Esophagus (tissue), 2 donors: Measurements from ENCODE around the gene PLBD2. TPM values are rescaled to one million over a fixed set of nuclear protein-coding genes. Genes with fewer than 3 reads are reported as not detected.

ENCODE experiments used
- H3K27ac ChIP-seq, 2 donors: one replicate each; pipeline ENCODE4 v1.5.1; 2013; ENCODE audit warnings: low read depth in 2 of 2, mild to moderate bottlenecking in 2 of 2, inconsistent platforms in 1 of 2, low read length in 1 of 2, moderate library complexity in 1 of 2
- H3K27me3 ChIP-seq, 2 donors: one replicate each; pipeline ENCODE4 v1.6.1; 2013; ENCODE audit warnings: low read length in 2 of 2, control low read depth in 1 of 2, mild to moderate bottlenecking in 1 of 2; ENCODE audit not compliant: insufficient read depth in 2 of 2, control insufficient read depth in 1 of 2
- H3K36me3 ChIP-seq, 2 donors: one replicate each; pipeline ENCODE4 v1.6.1; 2013; ENCODE audit warnings: low read length in 1 of 2; ENCODE audit not compliant: control insufficient read depth in 2 of 2, insufficient read depth in 2 of 2
- H3K4me1 ChIP-seq, 2 donors: one replicate each; pipeline ENCODE4 v1.6.1; 2013; ENCODE audit warnings: low read length in 1 of 2; ENCODE audit not compliant: control insufficient read depth in 2 of 2, insufficient read depth in 2 of 2
- H3K4me3 ChIP-seq, 2 donors: one replicate each; pipeline ENCODE4 v1.5.1; 2013; ENCODE audit warnings: low read length in 2 of 2, mild to moderate bottlenecking in 2 of 2, low read depth in 1 of 2, moderate library complexity in 1 of 2
- H3K9me3 ChIP-seq, 2 donors: one replicate each; pipeline ENCODE4 v1.6.1; 2013; ENCODE audit warnings: mild to moderate bottlenecking in 2 of 2, low read depth in 1 of 2, low read length in 1 of 2, moderate library complexity in 1 of 2; ENCODE audit not compliant: control insufficient read depth in 2 of 2, insufficient read depth in 1 of 2
- WGBS, 2 donors: extraction: QIAGEN DNeasy Blood & Tissue Kit; methylation state at CpG; one replicate each; pipeline ENCODE4 v1.1.7; 2013; 5-methylcytosine and 5-hydroxymethylcytosine counted together
- polyA plus RNA-seq, 2 donors: library from polyadenylated mRNA; stranded (reverse); fragments of 200-250 nt; gene quantifications; one replicate each; pipeline ENCODE4 v1.2.3, GENCODE V29; 2013
- donor health status: healthy with polysubstance abuse.
- donor health status: Bipolar disorder and iron deficiency.

PLBD2 gene
- polyA plus RNA-seq, 2 donors, result 6.5 to 7.2 TPM

DNA sequence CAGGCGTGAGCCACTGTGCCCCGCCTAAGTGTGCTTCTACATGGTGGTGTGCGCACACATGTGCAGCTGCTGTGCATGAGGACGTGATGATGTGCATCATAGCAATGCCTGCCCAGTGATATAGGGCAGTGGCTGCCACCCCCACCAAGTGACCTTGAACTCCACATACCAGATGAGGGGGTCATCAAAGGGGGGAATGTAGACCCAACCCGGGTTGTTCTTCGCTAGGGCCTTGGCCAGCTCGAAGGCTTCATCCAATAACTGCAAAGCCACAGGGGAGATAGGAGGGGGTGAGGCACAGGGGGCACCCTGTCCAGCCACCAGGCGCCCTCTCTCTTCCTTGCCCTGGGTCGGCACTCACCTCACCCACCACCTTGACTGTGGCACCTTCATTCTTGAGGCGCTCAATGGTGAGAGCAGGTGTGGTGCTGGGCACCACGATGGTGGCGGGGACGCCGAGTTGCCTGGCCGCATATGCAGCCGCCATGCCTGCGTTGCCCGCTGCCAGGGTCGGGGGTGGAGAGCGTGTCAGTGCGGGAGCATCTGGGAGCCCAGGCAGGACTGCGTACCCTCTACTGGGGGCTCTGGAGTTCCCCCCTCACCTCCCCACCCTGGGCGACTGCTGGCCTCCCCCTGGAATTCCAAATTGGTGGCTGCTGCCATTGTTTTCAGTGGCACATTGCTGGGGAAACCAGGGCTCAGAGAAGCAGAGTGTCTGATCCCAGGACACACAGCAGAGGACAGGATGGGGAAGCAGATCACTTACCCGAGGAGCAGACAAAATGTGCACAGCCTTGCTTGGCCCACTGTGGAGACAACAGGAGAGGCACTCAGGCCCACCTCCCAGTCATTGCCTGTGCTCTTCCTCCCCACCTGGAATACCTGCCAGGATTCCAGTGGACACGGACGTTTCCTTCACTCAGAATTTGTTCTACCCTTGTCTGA is 40.2 kb downstream of the PLBD2 start:
- no peaks in the 10 kb centered on the region for H3K4me1 ChIP-seq
- no peaks in the 10 kb centered on the region for H3K27me3 ChIP-seq
- H3K4me3 ChIP-seq, result no peak overlapping the region
- WGBS, 2 donors, result 79% methylated on average over 26 of the region's 26 CpGs
- H3K27ac ChIP-seq, result no peak overlapping the region
- H3K9me3 ChIP-seq, result peaks cover 0 to 2% of the 10 kb centered on the region in 2 donors
- H3K36me3 ChIP-seq, result no peaks in the 10 kb centered on the region

DNA sequence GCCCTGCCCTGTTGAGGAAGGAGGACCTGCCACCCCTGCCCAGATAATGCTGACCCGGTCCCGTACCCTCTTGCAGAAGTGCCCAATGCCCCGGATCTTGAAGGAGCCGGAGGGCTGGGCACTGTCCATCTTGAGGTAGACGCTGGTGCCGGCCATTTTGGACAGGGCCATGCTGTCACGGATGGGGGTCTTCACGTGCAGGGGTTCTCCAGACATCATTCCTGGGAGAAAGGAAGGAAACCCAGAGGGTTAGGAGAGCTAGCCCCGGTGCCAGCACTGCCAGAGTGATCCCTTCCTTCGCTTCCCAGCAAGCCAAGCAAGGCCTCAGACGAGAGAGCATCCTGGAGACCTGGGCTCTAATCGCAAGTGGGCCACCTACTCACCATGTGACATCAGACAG is 41.1 kb downstream of the PLBD2 start:
- H3K4me1 ChIP-seq, result no peaks in the 10 kb centered on the region
- H3K4me3 ChIP-seq, result no peak overlapping the region
- no peaks in the 10 kb centered on the region for H3K36me3 ChIP-seq
- no peaks in the 10 kb centered on the region for H3K27me3 ChIP-seq
- H3K27ac ChIP-seq, result no peak overlapping the region
- H3K9me3 ChIP-seq, result peaks cover 0 to 2% of the 10 kb centered on the region in 2 donors
- WGBS, 2 donors, result 84 to 87% methylated on average over 12 of the region's 12 CpGs

DNA sequence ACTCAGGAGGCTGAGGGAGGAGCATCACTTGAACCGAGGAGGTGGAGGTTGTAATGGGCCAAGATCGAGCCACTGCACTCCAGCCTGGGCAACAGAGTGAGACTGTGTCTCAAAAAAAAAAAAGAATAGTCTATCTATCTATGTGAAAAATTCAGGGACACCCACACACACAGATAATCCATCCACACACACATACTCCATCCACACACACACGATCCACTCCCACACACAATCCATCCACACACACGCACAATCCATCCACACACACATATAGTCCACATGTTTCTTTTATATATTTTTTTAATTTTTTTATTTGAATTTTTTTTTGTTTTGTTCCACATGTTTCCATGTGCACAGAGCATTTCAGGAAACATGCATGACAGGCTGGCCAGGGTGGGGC is 42.0 kb downstream of the PLBD2 start:
- Histone ChIP-seq H3K4me3 (no peak overlapping the region), H3K27ac (no peak overlapping the region), H3K36me3 (no peaks in the 10 kb centered on the region), H3K4me1 (no peaks in the 10 kb centered on the region), H3K27me3 (no peaks in the 10 kb centered on the region), H3K9me3 (no peaks in the 10 kb centered on the region)
- 73% methylated on average over 4 of the region's 4 CpGs for WGBS, 2 donors

DNA sequence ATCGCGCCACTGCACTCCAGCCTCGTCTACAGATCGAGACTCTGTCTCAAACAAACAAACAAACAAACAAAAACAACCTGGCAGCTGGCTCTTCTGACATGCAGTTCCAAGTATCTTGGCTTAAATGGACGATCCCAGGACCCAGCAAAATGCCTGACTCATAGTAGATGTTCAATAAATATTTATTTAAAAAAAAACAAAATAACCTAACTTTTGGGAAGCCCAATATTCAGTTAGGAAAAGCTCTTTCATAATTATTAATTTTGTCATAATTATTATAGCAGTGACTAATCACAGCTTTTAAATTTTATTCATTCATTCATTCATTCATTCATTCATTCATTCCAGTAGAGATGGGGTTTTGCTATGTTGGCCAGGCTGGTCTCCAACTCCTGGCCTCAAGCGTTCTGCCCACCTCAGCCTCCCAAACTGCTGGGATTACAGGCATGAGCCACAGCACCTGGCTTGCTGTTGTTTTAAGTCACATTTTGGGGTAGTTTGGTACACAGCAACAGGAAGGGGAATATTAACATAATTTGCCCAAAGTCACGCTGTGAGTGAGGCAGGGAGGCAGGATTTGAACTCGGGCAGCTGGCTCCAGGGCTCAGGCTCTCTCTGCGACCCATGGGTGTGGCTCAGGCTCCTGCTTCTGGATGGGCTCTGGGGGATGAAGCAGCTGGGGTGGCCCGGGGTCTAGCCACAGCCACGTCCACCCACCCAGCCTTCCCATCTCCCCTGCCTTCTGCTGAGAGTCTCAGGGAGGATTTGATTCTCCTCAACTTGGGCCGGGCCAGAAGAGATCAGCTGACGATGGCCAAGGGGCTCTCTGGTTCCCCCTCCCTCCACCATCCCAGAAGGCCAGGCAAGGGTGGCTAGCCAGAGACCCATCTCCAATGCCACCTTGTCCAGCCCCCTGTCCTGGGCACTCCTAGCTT is 42.9 kb downstream of the PLBD2 start:
- Histone ChIP-seq H3K4me1 (no peaks in the 10 kb centered on the region), H3K27me3 (no peaks in the 10 kb centered on the region), H3K36me3 (no peaks in the 10 kb centered on the region), H3K27ac (no peak overlapping the region), H3K9me3 (no peaks in the 10 kb centered on the region), H3K4me3 (no peak overlapping the region)
- WGBS, 2 donors, result 69 to 80% methylated on average over 12 to 13 of the region's 13 CpGs

DNA sequence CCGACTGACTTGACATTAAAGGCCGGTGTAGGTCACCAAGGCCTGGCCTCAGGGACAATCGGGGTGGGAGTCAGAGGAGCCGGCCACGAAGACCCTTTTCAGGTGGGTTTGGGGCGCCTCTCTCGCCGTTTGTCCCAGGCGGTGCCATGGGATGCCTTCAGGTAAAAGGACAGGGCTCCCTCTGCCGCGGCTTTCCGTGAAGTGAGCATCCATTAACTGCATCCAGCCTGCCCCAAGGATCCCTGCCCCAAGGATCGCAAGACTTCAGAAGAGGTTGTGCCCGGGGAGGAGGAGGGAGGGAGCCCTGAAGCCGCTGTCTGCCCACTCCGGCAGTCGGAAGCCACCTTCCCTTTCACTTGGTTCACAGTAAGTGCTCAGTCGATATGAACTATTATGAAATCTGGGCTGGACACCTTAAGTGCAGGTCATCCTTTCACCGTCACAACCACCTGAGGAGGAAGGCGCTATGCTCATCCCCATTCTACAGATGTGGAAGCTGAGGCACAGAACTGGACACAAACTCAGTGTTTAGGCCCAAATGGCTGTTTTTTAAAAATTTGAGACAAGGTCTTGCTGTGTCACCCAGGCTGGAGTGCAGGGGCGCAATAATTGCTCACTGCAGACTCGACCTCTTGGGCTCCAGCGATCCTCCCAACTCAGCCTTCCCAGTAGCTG is 44.3 kb downstream of the PLBD2 start:
- Histone ChIP-seq H3K4me3 (no peak overlapping the region), H3K27me3 (no peaks in the 10 kb centered on the region), H3K36me3 (no peaks in the 10 kb centered on the region), H3K9me3 (no peaks in the 10 kb centered on the region), H3K27ac (no peak overlapping the region), H3K4me1 (no peaks in the 10 kb centered on the region)
- 92 to 94% methylated on average over 23 of the region's 23 CpGs for WGBS, 2 donors

DNA sequence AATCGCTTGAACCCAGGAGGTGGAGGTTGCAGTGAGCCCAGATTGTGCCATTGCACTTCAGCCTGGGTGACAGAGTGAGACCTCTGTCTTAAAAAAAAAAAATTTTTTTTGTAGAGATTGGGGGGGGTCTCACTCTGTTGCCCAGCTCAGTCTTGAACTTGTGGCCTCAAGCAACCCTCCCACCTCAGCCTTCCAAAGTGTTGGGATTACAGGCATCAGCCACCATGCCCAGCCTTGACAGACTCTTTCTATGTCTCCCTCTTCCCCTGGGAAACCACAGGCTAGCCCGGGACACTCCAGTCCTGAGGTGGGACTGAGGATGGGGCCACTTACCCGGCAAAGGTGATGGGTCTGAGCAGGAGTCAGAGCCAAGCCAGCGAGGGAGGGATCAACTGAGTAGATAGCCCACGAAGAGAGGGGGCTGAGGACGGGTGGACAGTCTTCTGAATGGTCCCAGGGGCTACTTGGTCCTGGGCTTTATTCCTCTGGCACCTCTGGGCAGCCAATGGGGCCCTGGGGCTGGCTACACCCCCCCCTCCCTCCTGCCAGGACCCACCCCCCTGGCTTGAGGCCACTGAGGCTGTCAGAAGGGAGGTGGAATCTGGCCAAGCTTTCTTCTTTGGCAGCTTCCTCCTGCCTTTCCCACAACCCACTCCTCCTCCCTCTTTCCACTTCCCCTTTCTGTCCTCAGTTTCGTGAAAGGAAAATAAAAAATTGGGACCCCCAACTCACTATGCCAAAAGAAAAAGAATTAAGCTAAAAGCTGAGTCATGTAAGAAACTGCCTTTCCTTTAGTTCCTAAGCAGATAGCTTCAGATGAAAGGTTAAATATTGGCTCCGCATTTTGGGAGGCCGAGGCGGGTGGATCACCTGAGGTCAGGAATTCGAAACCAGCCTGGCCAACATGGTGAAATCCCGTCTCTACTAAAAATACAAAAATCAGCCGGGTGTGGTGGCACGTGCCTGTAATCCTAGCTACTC is 45.3 kb downstream of the PLBD2 start, which contains the start of gene SDS:
Gene SDS, minus strand, starts transcription at position 453 of the 981 bp plus-strand sequence. CDS start 4,179 bp downstream, outside the sequence.
- Histone ChIP-seq H3K36me3 (no peaks in the 10 kb centered on the region), H3K4me3 (no peak within 1 kb of the TSS), H3K27me3 (no peaks in the 10 kb centered on the region), H3K9me3 (no peaks in the 10 kb centered on the region), H3K4me1 (no peaks in the 10 kb centered on the region), H3K27ac (no peak within 1 kb of the TSS)
- 26 to 33% methylated on average over 14 of the region's 14 CpGs for WGBS, 2 donors

DNA sequence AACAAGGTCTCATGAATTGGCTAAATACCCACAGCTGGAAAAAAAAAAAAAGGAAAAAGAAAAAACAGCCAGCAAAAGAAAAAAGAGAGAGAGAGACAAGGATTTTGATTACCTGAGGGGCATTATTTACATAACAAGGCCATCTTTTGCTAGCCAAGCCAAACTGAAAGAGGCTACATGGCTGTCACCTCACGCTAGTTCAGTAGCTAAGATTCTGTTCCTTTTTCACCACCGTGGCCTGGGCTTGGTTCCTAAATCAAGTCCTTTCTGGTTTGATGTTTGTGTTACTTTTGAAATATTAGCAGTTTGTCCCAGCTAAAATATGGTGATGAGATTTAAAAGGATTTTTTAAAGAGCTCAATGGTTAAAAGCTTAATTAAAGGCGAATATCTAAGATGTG is 47.3 kb downstream of the PLBD2 start:
- WGBS, 2 donors, result 81 to 82% methylated on average over 3 of the region's 3 CpGs
- Histone ChIP-seq H3K4me3 (no peak overlapping the region), H3K36me3 (no peaks in the 10 kb centered on the region), H3K4me1 (no peaks in the 10 kb centered on the region), H3K27ac (no peak overlapping the region), H3K27me3 (no peaks in the 10 kb centered on the region), H3K9me3 (no peaks in the 10 kb centered on the region)

DNA sequence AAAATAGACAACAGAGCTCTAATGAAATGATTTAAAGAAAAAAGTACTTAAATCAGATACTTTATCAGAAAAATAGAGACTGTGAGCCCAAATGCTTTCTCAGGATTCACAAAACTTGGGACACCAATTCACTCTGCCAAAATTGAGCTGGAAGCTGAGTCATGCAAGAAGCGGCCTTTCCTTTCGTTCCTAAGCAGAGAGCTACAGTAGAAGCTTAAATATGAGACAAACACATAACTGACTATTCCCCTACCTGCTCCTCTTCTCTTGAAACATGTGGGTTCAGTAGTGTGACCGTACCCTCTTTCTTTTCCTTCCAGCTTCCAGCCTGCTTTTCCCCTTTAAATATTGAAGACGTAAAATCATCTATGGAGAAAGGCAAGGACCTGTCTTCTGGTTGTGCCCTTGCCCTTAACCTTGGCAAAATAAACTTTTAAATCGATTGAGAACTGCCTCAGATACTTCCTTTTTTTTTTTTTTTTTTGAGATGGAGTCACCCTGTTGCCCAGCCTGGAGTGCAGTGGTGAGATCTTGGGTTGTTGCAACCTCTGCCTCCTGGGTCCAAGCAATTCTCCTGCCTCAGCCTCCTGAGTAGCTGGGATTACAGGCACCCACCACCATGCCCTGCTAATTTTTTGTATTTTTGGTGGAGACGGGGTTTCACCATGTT is 49.7 kb downstream of the PLBD2 start:
- Histone ChIP-seq H3K4me3 (no peak overlapping the region), H3K9me3 (no peaks in the 10 kb centered on the region), H3K4me1 (no peaks in the 10 kb centered on the region), H3K27me3 (no peaks in the 10 kb centered on the region), H3K36me3 (no peaks in the 10 kb centered on the region), H3K27ac (no peak overlapping the region)
- 68 to 74% methylated on average over 6 of the region's 6 CpGs for WGBS, 2 donors
